Left renal pelvis (tissue), 4 donors: ENCODE data around the gene MID2. TPM values are rescaled to one million over a fixed set of nuclear protein-coding genes. Genes with fewer than 3 reads are reported as not detected.
"Not testable (repeated sequence)": the region's sequence is repeated elsewhere in the genome, so short reads cannot be mapped to it uniquely, and the experiment has no call there.

Experiments
- DNase-seq, 4 donors: peaks; one replicate each; pipeline ENCODE4 v3.0.0-alpha.2; 2013; ENCODE audit warnings: low read depth in 4 of 4, low spot score in 3 of 4
- polyA plus RNA-seq, 4 donors: library from polyadenylated mRNA; unstranded; fragments of 120-200 nt; gene quantifications; one replicate each; pipeline ENCODE4 v1.2.1, GENCODE V29; 2013; ENCODE audit not compliant: insufficient read length in 4 of 4

Gene MID2
- polyA plus RNA-seq, 4 donors = 10.5 to 13.2 (median 11.6) TPM

DNA sequence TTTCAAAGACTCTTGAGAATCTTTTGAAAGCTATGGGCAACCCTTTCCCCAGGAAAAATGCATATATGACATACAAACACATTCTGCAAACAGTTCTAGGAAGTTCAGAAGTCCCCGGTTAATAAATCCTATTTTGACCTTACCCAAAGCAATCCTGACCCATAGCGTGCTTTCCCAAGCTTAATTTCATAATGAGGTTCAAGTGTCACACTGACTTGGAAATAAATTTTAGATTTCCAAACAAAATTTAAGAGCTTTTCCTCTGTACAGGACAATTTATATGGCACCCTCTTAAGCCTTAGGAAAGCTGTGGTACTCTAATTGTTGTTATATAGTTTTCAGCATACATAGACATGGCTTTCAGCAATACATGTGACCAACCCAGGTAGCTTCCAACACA, 11.3 kb downstream of the MID2 start:
- no peak for DNase-seq

DNA sequence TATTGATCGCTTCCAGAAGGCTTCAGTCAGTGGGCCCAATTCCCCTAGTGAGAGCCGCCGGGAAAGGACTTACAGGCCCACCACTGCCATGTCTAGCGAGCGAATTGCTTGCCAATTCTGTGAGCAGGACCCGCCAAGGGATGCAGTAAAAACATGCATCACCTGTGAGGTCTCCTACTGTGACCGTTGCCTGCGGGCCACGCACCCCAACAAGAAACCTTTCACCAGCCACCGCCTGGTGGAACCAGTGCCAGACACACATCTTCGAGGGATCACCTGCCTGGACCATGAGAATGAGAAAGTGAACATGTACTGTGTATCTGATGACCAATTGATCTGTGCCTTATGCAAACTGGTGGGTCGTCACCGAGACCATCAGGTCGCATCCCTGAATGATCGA, 15.3 kb downstream of the MID2 start:
- DNase-seq = no peak

DNA sequence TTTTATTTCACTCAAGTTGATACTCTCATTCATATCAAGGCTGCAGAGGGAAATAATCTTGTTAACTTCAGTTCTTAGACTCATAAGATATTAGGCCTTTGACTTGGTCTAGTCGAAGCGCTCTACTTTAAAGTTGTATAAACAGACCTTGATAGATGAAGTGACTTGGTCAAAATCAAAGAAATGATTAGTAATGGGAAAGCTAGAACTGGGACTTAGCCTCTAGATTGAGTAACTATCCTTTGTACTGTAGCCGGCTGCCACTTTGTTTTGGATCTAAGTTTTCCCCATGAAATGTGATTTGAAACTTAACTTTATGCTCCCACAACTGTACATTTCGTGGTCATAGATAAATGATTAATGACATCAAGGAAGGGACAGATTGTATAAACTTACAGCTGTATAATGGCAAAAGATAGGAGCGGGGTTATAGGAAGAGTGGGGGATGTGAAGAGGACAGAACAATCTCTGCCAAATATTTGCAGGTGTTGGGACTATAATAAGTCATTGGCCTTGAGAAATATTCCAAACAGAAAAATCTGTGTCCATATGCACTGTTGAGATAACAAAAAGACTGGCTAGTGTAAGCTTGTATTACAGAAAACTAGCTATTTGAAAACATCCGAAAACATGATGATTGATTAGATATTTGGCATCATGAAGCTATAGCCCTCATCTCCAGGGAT, 17.2 kb downstream of the MID2 start:
- no peak for DNase-seq

DNA sequence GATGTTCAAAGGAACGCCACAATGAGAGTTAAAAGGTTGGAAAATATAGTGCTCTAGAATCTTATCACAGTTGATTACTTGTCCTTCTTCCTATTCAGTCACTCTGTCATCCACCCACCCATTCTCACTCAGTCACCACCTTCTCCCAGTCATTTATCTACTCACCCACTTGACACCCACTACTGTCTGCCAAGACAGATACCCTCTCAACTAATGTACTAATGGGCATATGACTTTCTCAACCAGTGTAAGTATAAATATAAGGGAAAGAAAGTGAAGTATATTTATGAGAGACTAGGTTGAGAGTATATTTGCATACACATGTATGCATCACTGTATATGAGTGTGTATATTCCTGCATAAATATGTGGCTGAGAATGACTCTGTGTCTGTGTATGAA, 20.0 kb downstream of the MID2 start:
- no peak for DNase-seq

DNA sequence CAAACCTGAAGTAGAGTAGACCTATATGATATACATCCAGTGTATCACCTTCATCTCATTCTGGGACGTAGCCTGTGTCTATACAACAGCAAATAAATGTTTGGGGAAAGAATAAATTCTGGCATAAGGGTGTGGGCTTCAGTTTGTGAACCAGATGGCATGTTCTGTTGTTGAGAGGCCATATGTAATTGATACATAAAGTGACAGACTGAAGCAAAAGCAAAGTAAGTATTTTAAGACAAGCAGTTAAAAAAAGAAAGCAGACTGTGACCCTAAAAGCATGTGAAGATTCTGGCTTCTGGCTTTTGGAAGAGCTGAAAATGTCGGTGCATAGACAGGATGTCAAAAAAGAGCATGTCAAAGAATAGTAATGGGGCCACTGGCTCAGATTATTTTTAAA, 22.9 kb downstream of the MID2 start:
- DNase-seq = no peak

DNA sequence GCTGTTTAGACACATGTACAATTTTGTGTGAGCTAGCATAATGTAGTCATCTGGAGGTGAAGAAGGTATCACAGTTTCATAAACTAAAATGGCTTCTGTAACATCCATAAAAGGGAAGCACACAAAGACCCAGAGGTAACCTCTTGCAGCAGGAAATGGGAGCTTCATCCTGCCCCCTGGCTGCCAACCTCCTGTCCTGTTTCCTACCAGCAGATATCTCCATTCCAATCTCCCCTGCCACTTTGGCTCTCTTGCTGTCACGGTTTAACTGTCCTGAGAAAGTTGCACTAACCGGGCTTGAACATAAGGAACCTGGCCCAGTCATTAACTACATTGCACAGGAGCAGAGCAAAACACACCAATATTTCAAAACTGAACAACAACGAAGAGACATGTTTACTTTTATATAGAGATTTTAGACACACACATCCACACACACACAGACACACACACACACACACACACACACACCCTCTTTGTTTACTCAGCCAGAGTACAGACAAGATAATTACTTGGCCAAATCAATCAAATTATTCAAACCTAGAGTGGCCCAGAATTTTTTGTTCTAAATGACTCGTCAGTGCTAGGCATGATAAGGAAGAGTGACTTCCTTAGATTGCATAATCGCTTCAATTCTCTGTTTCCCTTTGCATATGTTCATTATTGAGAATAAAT, 24.2 kb downstream of the MID2 start:
- no peak for DNase-seq

DNA sequence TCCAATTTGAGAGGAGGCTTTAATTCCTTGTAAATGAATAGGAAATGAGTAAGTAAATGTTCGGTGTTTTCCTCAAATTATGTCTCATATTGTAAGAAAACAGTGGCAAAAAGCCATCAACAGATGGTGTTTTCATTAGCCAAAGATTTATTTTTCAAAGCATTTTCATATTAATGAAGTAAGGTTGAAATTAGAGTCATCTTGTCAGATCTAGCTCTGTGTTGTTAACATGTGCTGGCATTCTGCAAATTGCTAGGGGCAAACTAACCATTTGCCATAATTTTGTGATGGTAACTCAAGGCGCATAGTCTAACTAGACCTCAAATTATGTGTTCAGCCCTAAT, 24.7 kb downstream of the MID2 start:
- DNase-seq = no peak

DNA sequence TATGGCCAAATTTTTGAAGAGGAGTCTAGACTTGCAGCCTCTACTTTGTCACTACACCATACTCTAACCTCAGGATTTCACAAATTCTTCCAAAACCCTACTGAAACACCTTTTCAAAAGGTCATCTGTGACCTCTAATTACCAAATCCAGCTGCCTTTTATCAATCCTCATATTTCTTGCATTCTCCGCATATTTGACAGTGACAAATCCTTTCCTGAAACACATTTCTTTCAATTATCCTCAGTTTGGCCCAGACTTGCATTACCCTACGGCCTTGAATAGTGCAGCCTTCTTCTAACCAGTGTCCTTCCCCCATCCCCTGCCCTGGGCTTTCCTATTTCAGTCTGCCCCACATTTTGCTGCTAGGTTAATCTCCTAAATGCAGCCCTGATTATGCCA, 25.5 kb downstream of the MID2 start:
- no peak for DNase-seq

DNA sequence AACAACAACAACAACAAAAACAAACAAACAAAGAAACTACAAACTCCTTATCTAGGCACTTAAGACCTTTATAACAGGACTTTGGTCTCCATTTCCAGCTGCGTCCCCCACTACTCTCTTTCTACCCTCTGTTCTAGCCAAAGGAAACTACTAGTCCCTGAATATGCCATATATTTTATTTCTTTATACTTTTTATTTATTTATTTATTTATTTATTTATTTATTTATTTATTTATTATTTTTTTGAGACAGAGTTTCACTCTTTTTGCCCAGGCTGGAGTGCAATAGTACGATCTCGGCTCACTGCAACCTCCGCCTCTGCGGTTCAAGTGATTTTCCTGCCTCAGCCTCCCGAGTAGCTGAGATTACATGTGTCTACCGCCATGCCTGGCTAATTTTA, 26.0 kb downstream of the MID2 start:
- DNase-seq = not testable (repeated sequence)

DNA sequence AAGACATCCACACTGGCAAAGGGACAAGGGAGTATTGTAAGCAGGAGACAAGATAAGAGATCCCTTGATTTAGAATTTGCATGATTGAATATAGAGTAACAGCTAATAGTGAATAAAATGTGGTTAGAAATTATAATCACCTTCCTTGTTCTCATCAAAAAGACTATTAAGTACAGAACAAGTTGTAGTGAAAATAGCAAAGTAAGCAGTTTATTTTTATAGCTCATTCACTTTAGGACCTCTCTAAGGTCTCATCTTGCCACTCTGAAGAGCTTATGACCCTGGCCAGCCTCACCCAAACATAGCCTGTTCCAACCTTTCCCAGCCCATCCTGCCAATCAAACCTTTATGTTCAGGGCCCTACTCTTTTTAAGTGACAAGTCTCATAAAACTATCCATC, 30.6 kb downstream of the MID2 start:
- DNase-seq = no peak

DNA sequence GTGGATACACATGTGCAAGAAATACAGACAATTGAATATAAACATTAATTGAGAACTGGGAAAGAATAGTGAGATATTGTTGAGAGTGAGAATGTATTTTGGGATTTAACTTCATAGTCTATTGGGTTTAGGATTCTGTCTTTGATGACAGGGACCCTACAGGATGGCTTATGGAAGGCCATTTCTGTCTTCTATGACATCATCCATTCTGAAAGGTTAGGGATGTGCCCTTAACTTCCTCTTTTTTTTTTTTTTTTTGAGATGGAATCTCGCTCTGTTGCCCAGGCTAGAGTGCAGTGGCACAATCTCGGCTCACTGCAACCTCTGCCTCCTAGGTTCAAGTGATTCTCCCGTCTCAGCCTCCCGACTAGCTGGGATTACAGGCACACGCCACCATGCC, 31.4 kb downstream of the MID2 start:
- not testable (repeated sequence) for DNase-seq

DNA sequence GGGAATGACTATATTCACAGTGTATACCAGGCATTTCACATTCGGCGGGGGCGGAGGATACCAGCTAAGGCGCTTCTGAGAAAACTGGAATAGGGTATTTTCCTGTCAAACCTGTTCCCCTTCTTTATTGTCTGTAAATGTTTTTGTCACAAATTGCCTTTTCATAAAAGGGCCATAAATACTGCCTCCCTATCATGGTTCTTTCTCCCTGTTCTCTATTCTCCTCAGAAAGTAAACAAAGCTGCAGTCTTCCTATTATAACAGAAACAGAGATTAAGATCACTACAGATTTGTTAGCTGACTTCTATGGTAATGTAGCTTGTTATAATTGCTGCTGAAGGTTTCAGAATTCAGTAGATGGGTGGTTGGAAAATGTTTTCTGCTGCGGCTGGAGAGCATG, 32.2 kb downstream of the MID2 start:
- no peak for DNase-seq

DNA sequence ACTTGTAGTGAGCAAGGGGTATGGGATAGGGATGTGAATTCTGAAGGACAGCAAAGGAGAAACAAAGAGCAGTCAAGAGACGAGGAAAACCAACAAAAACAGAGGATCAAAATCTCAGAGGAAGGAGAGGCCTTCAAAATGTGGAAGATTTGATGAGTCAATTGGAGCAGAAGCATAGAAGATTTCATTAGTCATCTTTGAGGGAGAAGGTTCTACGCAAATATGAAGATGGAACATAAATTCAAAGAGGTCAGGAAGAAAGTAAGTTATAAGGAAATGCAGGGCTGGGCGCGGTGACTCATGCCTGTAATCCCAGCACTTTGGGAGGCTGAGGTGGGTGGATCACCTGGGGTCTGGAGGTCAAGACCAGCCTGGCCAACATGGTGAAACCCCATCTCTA, 35.4 kb downstream of the MID2 start:
- DNase-seq = no peak

DNA sequence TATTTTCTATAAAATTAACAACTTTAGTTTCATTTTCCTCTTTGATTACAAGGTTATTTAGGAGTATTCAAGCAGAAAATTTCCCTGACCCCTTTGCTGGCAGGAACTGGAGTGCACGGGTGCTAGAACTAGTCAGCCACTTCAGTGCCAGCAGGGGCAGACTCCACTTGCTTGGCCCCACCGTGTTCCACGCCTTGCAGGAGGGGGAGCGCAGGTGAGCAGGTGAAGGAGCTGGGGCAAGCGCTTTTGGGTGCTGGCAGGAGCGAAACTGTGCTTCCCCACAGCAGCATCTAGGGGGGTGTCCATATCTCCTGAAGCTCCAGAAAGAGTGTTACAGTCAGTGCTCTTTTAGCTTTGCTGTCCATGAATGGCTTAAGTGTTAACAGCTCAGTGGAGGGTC, 45.5 kb downstream of the MID2 start:
- DNase-seq = no peak

DNA sequence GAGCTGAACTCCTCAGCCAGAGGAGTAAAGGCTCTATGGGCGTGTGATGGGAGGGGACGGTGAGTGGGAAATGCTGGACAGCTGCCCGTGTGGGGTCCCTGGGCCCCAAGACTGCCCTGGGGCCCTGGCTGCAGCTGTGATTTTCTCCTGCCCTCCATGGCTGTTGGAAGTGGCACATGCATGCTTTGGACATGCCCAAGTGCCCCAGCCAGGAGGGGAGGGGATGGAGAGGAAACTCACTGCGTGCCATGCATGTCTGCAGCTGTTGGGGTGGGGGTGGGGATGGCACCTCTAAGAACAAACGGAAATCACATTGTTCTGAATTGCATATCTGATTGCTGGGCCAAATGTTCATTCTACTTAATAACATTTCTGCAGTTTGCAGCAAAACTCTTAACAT, 52.4 kb downstream of the MID2 start:
- no peak for DNase-seq

DNA sequence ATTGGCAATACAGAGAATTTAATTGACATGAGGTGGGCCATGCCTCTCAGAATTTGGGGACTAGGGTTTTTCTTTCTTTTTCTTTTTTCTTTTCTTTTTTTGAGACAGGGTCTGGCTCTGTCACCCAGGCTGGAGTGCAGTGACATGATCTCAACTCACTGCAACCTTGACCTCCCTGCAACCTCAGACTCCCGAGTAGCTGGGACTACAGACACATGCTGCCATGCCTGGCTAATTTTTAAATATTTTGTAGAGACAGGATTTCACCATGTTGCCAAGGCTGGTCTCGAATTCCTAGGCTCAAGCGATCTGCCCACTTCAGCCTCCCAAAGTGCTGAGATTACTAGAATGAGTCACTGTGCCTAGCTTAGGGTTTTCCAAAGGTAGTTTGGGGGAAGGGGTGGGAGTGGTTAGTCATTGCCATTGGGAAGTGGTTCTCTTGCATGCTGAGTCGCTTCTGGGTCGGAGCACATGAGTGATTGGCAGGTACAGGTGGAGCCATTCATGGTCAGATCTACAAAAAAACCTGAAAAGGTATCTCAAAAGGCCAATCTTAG, 54.5 kb downstream of the MID2 start:
- DNase-seq = no peak

DNA sequence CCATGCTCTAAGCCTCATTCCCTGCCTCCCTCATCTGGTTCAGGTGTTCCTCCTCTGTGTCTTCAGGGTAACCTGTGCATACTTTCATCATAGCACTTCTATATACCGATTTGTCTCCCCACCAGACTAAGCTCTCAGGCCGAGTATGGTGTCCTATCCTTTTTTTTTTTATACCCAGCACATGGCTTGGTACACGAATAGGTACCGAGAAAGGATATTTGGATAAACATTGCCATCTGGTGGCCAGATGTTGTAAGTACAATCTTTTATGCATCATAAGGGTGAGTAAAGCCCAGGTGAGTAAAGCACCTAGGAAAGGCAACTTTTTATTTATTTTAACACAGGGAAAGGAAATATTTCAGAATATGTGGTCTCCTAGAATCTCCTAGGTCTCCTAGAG, 68.4 kb downstream of the MID2 start:
- DNase-seq = peak in 1 of 4 donors; percentile 10

DNA sequence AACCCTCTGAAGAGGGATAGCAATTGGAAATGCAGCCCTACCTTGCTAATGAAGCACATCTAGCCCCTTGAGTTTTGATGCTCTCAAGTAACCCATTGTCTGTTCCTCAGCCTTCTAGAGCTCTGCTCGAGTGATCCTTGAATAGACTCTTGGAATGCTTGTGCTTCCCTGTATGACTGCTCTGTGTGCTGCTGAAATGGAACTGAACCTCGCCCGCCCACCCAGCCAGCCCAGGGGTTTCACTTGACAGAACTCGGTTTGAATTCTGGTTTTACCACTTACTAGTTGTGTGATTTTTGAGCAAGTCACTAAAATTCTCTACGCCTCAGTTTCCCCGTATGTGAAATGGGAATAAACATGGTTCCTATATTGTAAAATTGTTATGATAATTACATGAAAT, 77.1 kb downstream of the MID2 start:
- DNase-seq = no peak

DNA sequence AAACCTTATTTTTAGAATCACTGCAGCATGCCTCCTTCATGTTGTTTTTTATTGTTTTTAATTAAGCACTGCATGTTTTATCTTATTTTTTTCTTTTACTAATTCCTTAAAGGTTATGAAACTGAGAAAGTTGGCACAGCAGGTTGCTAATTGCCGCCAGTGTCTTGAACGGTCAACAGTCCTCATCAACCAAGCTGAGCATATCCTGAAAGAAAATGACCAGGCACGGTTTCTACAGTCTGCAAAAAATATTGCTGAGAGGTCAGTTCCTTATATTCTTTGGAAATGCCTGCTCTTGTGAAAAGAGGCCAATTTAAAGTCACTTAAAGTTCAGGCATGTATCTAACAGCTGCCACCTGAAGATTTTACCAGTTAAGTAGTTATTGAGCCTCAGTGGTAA, 79.7 kb downstream of the MID2 start:
- no peak for DNase-seq

DNA sequence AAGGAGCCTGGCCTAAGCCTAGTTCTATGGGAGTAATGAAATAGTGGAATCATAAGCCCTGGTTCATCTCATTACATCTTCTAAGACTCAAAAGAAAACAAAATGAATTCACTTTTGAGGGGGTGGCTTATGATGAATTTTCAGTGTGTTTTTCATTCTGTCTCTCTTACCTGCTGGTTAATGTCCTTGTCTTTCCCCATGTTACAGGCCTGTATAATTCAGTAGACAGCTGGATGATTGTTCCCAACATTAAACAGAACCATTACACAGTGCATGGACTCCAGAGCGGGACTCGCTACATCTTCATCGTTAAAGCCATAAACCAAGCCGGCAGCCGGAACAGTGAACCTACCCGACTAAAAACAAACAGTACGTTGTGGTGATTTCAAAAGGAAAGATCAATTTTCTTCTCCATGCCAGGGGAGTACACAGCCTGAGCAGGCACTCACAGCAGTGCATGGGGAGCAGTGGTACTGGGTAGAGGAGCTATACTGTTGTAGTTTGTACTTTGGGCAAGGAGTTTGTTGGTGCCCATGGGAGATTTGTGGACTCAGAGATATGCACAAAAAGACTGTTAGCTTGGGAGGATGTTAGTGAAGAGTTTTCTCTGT, 98.6 kb downstream of the MID2 start:
- DNase-seq = no peak

DNA sequence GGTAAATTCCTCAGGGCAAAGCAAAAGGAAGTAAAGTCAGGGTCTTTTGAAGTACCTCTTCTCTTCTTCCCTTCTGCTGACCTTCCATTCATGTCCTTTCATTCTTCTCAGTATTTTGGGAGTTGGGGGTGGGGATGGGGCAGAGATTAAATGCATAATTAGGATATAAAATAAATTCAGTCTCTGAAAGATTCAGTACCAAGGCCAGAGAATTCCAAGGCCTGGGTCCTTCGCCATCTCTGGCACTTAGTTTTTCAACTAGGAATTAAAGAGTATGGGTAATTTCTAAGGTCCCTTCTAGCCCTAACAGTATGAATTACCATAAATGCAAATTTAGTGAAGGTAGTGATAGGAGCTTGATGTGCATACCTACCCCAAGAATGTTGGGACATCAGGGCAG, 108.6 kb downstream of the MID2 start:
- DNase-seq = no peak

DNA sequence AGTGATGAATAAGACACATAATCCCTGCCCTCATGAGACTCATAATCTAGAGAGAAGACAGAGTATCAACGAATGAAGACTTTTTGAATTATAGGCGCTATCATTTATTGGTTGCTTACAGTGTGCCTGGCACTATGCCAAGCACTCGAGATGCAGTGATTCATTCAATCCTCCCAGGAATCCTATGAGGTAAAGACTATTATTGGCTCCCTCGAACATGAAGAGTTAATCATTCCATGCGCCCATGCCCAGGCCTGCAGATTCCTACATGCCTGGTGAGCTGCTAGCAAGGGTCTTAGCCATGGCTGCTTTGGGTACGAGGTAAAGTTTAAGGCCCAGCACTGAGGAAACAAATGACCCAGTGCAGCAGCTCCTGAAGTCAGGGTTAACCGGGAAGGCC, 109.5 kb downstream of the MID2 start:
- DNase-seq = no peak
